Hematopoietic multipotent progenitor cell treated with erythropoietin and hydrocortisone succinate and interleukin-3 and kit ligand, for 15 days (in vitro differentiated cells): ENCODE data around the gene DHODH.
"Not testable (repeated sequence)": the region's sequence is repeated elsewhere in the genome, so short reads cannot be mapped to it uniquely, and the experiment has no call there.

Experiments used
- DNase-seq: peaks from one replicate; pipeline ENCODE4 v3.0.0-alpha.2; 2015; ENCODE audit warnings: low spot score

Gene DHODH

GRCh38 chr16:72054254-72054847 lies 45.8 kb downstream of the DHODH start, which contains the start of gene HP:
Gene HP (plus strand): TSS chr16:72054505. CDS start chr16:72054653, 148 bp downstream.
- not testable (repeated sequence) for DNase-seq

GRCh38 chr16:72055911-72056310 lies 47.4 kb downstream of the DHODH start:
- no peak for DNase-seq

GRCh38 chr16:72057313-72057712 lies 48.8 kb downstream of the DHODH start:
- DNase-seq = not testable (repeated sequence)

GRCh38 chr16:72059060-72059459 lies 50.5 kb downstream of the DHODH start:
- not testable (repeated sequence) for DNase-seq

- no peak for DNase-seq
Observed at GRCh38 chr16:72060405-72060804, 51.9 kb downstream of the DHODH start.

- no peak for DNase-seq
Observed at GRCh38 chr16:72061564-72061963, 53.0 kb downstream of the DHODH start.

GRCh38 chr16:72064361-72064894 lies 55.9 kb downstream of the DHODH start:
- no peak for DNase-seq

- peak; percentile 69 for DNase-seq
Observed at GRCh38 chr16:72066747-72067146, 58.2 kb downstream of the DHODH start.

GRCh38 chr16:72068930-72069329 lies 60.4 kb downstream of the DHODH start:
- no peak for DNase-seq

GRCh38 chr16:72072514-72073342 lies 64.2 kb downstream of the DHODH start:
- DNase-seq = no peak

GRCh38 chr16:72073560-72074230 lies 65.2 kb downstream of the DHODH start:
- no peak for DNase-seq

GRCh38 chr16:72075067-72075466 lies 66.5 kb downstream of the DHODH start:
- DNase-seq = not testable (repeated sequence)
